ENCODE data around the gene CYP4F12. TPM values are rescaled to one million over a fixed set of nuclear protein-coding genes. Genes with fewer than 3 reads are reported as not detected.
"Not testable (repeated sequence)": the region's sequence is repeated elsewhere in the genome, so short reads cannot be mapped to it uniquely, and the experiment has no call there.

Gene CYP4F12
- polyA plus RNA-seq, 1 donor, result 1.8 TPM

- no peak for DNase-seq
Measured at GRCh38 chr19:15651791-15652190, 21.1 kb upstream of the CYP4F12 start.

GRCh38 chr19:15652559-15653278, 20.2 kb upstream of the CYP4F12 start:
- no peak for DNase-seq

GRCh38 chr19:15656467-15656866, 16.4 kb upstream of the CYP4F12 start:
- DNase-seq, result no peak

- DNase-seq, result no peak
Measured at GRCh38 chr19:15663247-15663646, 9.6 kb upstream of the CYP4F12 start.

GRCh38 chr19:15666186-15666585, 6.7 kb upstream of the CYP4F12 start:
- no peak for DNase-seq

- DNase-seq, result no peak
Measured at GRCh38 chr19:15666883-15667282, 6.0 kb upstream of the CYP4F12 start.

- no peak for DNase-seq
Measured at GRCh38 chr19:15669440-15669839, 3.4 kb upstream of the CYP4F12 start.

- no peak for DNase-seq
Measured at GRCh38 chr19:15669891-15670290, 3.0 kb upstream of the CYP4F12 start.

GRCh38 chr19:15671237-15671821, 1.6 kb upstream of the CYP4F12 start:
- no peak for DNase-seq

- DNase-seq, result no peak
Measured at GRCh38 chr19:15671891-15672579, 852 bp upstream of the CYP4F12 start.

- DNase-seq, result no peak
Measured at GRCh38 chr19:15673176-15673654, 328 bp downstream of the CYP4F12 start.

GRCh38 chr19:15675560-15675959, 2.7 kb downstream of the CYP4F12 start:
- DNase-seq, result no peak

GRCh38 chr19:15679089-15679488, 6.2 kb downstream of the CYP4F12 start:
- DNase-seq, result no peak

- not testable (repeated sequence) for DNase-seq
Measured at GRCh38 chr19:15679865-15680264, 7.0 kb downstream of the CYP4F12 start.

GRCh38 chr19:15680478-15681322, 7.8 kb downstream of the CYP4F12 start:
- DNase-seq, result no peak

- no peak for DNase-seq
Measured at GRCh38 chr19:15683411-15683810, 10.5 kb downstream of the CYP4F12 start.

- no peak for DNase-seq
Measured at GRCh38 chr19:15684828-15685227, 11.9 kb downstream of the CYP4F12 start.

- DNase-seq, result no peak
Measured at GRCh38 chr19:15696654-15697194, 23.8 kb downstream of the CYP4F12 start.

- DNase-seq, result peak; percentile 4
Measured at GRCh38 chr19:15701757-15702533, 29.1 kb downstream of the CYP4F12 start.

GRCh38 chr19:15702534-15702930, 29.6 kb downstream of the CYP4F12 start:
- peak; percentile 48 for DNase-seq

- DNase-seq, result no peak
Measured at GRCh38 chr19:15714638-15715037, 41.8 kb downstream of the CYP4F12 start.

GRCh38 chr19:15715642-15716041, 42.8 kb downstream of the CYP4F12 start:
- no peak for DNase-seq
